GM21390 (cell line): ENCODE data around the gene TPM1.
"Not testable (repeated sequence)": the region's sequence is repeated elsewhere in the genome, so short reads cannot be mapped to it uniquely, and the experiment has no call there.

ENCODE experiments used
- ATAC-seq: cut with Tn5 transposase; IDR thresholded peaks from one replicate; pipeline ENCODE4 v1.9.1; 2021; ENCODE audit not compliant: unreplicated experiment

TPM1 gene

GRCh38 chr15:63041974-63042876 is at the start of gene TPM1:
Gene TPM1, plus strand, starts transcription at chr15:63042747. Its CDS starts 83 bp downstream, at chr15:63042830.
- no peak for ATAC-seq

DNA sequence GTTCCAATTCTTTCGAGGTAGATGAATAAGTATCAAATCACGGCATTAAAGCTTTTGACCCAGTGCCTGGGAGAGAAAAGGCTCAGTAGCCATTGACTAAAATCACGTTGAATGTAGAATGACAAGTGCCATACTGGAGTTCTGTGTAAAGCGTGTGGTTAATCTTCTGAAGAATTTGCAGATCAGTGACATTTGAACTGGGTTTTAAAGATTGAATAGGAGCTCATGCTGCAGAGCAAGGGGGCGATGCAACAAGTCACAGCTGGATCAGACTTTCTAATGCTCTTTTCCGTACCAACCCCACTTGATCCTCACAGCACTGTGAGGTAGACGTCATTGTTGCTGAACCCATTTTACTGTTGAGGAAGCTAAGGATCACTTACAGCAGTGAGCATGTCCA is 49.5 kb upstream of the TPM1 start:
- no peak for ATAC-seq

DNA sequence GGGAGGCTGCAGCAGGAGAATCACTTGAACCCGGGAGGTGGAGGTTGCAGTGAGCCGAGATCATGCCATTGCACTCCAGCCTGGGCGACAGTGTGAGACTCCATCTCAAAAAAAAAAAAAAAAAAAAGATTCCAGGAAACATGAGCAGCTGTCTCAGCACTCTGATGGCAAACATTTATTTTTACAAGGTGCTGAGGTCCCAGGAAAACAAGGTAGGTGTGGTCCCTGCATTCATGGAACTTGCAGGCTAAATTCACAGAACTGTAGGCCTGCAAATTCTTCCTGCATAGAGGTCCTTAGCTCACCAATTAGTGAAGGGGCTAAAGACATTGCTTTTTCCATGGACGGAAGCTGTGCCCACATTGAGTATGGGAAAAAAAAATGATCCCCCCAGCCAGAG is 48.9 kb upstream of the TPM1 start:
- not testable (repeated sequence) for ATAC-seq

GRCh38 chr15:62994439-62994838 is 48.1 kb upstream of the TPM1 start:
- ATAC-seq: no peak

- ATAC-seq: no peak
Observed at GRCh38 chr15:62994975-62995681, 47.4 kb upstream of the TPM1 start.

GRCh38 chr15:62997441-62997840 is 45.1 kb upstream of the TPM1 start:
- ATAC-seq: no peak

DNA sequence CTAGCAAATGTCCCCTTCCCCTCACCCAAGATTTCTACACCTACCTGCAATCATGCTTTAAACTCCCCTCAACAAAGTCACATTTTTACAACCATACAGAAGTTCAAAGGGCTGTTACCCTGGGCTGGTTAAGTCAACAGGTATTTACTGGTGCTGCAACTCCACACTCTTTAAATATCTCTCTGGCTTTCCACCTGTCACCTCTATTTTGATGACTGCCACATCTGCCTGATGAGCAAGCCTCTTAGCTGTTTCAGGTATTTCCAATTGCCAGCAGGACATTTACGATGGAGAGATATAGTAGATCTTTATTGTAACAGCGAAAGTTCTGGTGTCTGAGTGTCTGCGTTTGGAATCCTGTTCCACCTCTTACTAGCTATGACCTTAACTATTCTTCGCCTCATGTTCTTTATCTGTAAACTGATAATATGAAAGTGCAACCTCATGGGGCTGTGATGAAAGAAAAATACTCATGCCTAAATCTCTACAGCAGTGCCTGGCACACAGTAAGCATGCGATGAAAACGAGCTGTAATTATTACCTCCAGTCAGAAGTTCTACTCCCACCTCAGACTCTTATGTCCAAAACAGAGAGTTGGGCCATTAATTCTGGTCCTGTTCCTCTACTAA is 44.2 kb upstream of the TPM1 start:
- ATAC-seq: no peak

- ATAC-seq: no peak
Observed at GRCh38 chr15:62999178-62999577, 43.4 kb upstream of the TPM1 start.

- no peak for ATAC-seq
Observed at GRCh38 chr15:62999923-63000561, 42.5 kb upstream of the TPM1 start.

GRCh38 chr15:63000706-63001105 is 41.8 kb upstream of the TPM1 start:
- ATAC-seq: no peak

DNA sequence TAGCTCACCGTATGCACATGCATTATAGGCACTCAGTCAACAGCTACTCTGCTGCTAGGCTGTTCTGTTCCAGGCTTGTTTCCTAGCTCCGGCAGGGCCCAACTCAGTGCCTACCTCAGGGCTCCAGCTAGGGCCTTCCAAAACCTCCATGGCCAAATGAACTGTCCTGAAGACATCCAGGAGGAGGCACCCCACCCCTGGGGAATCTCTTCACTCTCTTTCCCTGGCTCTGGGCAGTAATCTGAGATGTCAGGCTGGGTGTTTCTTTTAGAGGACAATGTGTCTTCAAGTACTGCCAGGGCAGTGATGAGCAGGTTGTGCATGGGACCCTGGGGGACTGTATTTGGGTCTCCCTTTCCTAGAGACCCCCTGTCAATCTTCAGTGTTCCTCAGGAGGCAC is 38.3 kb upstream of the TPM1 start:
- ATAC-seq: no peak

- ATAC-seq: no peak
Observed at GRCh38 chr15:63006032-63006878, 36.3 kb upstream of the TPM1 start.

DNA sequence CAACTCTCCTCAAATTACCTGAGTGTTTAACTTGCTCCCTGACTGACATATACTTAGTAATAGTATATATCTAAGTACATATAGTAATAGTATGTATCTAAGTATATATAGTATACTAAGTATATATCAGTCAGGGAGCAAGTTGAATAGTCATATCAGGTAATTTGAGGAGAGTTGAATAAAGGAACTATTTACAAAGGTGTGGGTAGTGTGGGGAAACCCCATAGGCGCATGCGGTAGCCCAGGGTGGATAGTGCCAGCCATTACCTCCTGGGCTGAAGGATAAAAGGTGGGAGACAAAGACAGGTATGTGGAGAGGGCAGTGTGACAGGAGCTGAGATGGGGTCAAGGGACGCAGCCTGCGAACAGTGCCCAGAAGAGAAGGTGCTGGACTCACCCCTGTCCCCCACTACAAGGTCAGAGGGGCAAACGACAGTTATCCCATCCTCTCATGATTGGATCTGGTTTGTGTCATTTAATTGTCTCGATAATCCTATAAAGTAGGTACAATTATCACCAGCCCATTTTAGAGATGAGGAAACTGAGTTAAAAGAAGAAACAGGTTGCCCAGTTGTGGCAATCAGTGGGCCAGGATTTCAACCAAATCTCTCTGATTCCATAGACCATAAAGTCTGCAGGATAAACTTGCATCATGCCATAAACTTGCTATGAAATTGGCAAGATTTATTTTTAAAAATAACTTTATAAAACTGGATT is 34.1 kb upstream of the TPM1 start:
- ATAC-seq: no peak

DNA sequence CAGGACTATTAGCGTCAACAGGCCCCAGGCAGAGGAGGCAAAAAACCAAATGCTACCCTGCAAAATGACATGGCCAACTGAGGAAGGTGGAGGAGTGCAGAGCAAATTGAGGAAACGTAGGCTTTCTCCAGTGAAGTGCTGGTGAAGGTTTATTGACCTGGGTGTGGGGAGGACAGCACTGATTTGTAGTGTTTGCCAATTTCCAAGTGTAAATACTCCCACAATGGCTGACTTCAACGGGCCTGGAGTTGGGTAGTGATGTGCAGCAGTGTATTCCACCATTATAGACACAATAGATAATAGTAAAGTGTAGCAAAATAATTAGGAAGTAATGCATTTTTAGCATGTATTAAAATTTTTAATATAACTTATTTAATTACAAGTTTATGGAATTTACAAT is 32.2 kb upstream of the TPM1 start:
- no peak for ATAC-seq

DNA sequence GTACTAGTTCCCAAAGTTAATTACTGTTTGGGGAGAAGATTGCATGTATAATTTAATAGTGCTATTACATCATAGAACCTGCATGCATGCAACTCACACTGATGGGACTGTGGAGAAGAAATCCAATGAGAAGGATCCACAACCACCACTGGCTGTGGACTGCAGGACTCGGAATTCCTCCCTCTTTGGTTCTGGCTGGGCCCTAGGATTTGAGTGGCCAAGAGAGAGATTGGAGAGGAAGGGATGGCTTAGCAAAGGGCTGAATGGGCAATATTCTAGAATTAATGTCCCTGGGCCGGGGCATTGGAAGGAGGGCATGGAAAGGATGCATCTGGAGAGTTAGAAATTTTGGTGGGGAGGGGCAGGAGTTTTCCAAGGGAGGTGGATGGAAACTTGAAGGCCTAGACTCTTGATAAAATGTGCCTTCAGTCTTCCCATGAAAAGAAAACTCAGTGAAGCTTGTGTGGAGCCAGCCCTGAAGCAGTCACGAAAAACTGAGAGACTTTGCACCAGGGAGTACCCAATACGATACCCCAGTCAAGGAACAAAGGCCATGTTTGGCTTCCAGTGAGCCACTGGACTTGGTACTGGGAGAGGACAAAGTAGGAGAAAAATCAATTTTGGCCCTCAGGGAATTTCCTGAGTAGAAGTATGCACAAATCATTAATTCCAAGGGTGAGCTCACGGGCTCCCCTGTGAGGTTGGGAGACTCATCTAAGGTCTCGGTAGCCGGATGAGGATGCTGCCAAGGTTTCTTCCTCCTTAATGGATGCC is 31.4 kb upstream of the TPM1 start:
- no peak for ATAC-seq

DNA sequence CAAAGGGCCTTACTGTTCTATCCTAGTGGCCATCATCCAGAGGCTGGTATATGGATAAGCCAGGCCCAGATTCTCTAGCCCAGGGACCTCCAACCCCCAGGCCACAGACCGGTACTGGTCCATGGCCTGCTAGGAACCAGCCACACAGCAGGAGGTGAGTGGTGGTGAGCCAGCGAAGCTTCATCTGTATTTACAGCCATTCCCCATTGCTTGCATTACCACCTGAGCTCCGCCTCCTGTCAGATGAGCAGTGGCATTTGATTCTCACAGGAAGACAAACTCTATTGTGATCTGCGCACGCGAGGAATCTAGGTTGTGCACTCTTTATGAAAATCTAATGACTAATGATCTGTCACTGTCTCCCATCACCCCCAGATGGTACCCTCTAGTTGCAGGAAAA is 30.1 kb upstream of the TPM1 start:
- no peak for ATAC-seq

DNA sequence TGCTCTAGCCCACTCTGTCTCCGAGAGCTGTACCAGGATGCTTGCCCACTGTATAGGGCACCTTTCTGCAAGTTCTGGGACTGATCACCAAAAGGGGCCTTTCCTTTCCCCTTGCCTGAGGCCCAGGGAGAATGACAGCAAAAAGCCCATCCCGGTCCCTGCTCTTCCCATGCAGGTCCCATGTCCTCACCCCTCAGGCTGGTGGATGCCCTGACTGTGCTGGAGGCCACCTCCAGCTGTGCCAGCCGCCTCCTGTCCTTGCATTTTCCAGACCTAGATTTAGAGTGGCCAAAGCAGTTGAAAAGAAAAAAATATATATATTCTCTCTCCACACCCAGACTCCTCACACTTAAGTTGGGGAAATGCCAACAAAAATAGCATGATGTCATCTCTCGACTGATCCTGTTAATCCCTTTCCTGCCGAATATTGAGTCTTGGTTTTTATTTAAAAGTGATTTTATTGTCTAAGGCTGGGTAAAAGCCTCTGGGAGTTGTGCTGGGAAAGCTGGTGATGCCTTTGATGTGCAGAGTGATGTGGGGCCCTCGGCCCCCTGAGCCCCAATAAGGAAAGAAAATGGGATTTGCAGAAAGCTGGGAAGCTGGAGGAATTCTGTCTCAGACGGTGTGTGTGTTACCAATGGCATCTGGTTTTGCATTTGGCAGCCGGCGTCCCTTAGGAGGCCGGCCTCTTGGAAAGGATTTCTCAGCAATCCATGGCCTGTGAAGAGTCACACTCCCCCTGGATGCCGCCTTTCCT is 29.3 kb upstream of the TPM1 start:
- ATAC-seq: no peak

DNA sequence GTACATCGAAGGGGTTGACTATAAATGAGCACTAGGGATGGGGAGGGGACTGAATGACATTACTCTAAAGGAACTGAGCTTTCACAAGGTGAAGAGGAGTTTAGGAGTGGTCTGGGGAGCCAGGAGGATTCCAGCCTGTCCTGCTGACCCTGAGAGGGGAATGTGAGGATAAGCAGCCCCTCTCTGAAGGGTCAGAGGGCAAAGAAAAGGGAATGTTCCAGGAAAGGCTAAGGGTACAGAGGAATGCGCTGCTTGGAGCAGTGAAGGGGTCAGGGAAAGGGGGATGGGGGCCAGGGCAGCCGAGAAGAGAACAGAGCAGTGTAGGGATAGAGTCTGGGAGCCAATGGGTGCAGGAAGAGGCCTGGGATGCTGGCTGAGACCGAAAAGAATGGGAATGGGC is 28.0 kb upstream of the TPM1 start:
- ATAC-seq: no peak
